Hepatocyte (in vitro differentiated cells): ENCODE results near the gene TCF7L1. TPM values are rescaled to one million over a fixed set of nuclear protein-coding genes. Genes with fewer than 3 reads are reported as not detected.

ENCODE experiments used
- DNase-seq: peaks from one replicate; pipeline ENCODE4 v3.0.0-alpha.2; 2016; ENCODE audit warnings: low spot score
- H2AFZ ChIP-seq: fragments of 200-600 bp; sonication (generic); 2 replicates; pipeline ENCODE4 v1.6.0; 2016; ENCODE audit warnings: antibody characterized with exemption, mild to moderate bottlenecking
- H3K27ac ChIP-seq: fragments of 200-600 bp; sonication (generic); 2 replicates; pipeline ENCODE4 v1.5.1; 2016; ENCODE audit warnings: mild to moderate bottlenecking
- H3K27me3 ChIP-seq: fragments of 200-600 bp; sonication (generic); 2 replicates; pipeline ENCODE4 v1.6.1; 2016
- H3K36me3 ChIP-seq: fragments of 200-600 bp; sonication (generic); replicated peaks from 2 replicates; pipeline ENCODE4 v1.5.1; 2016; ENCODE audit warnings: low read depth; ENCODE audit not compliant: insufficient read depth
- H3K4me1 ChIP-seq: fragments of 200-600 bp; sonication (generic); 2 replicates; pipeline ENCODE4 v1.5.1; 2016; ENCODE audit warnings: mild to moderate bottlenecking, moderate library complexity; ENCODE audit not compliant: insufficient read depth
- H3K4me2 ChIP-seq: fragments of 200-600 bp; sonication (generic); 2 replicates; pipeline ENCODE4 v1.6.0; 2016
- H3K4me3 ChIP-seq: fragments of 200-600 bp; sonication (generic); 2 replicates; pipeline ENCODE4 v1.5.1; 2016; ENCODE audit warnings: mild to moderate bottlenecking
- H3K79me2 ChIP-seq: fragments of 200-600 bp; sonication (generic); 2 replicates; pipeline ENCODE4 v1.6.0; 2017; ENCODE audit warnings: mild to moderate bottlenecking
- H3K9me2 ChIP-seq: fragments of 200-600 bp; sonication (generic); replicated peaks from 2 replicates; pipeline ENCODE4 v1.6.0; 2017; ENCODE audit warnings: mild to moderate bottlenecking; ENCODE audit not compliant: insufficient read depth
- H3K9me3 ChIP-seq: fragments of 200-600 bp; sonication (generic); 2 replicates; pipeline ENCODE4 v1.5.1; 2016; ENCODE audit warnings: low read depth, mild to moderate bottlenecking
- H4K20me1 ChIP-seq: fragments of 200-600 bp; sonication (generic); 2 replicates; pipeline ENCODE4 v1.6.0; 2016; ENCODE audit warnings: mild to moderate bottlenecking; ENCODE audit not compliant: insufficient read depth, poor library complexity, severe bottlenecking
- CTCF ChIP-seq: fragments of 200-600 bp; sonication (generic); IDR thresholded peaks from 2 replicates; pipeline ENCODE4 v1.5.1; 2016; ENCODE audit warnings: antibody characterized with exemption, mild to moderate bottlenecking; ENCODE audit not compliant: poor library complexity
- EZH2 ChIP-seq: fragments of 200-600 bp; sonication (generic); IDR thresholded peaks from 2 replicates; pipeline ENCODE4 v1.6.1; 2016; ENCODE audit warnings: antibody characterized with exemption, mild to moderate bottlenecking, borderline replicate concordance
- EZH2phosphoT487 ChIP-seq: fragments of 200-600 bp; sonication (generic); IDR thresholded peaks from one replicate; pipeline ENCODE4 v1.6.1; 2018; ENCODE audit warnings: antibody characterized with exemption, mild to moderate bottlenecking, low read depth, moderate library complexity; ENCODE audit not compliant: unreplicated experiment, severe bottlenecking
- WGBS: methylation state at CpG from one replicate; pipeline ENCODE4 v1.1.6; 2016; ENCODE audit warnings: low lambda C conversion rate; ENCODE audit errors: missing lambda C conversion rate; 5-methylcytosine and 5-hydroxymethylcytosine counted together
- polyA plus RNA-seq: library from polyadenylated mRNA; unstranded; fragments of >200 nt; fragmentation: Nextera tagmentation; extraction: Ambion mirVana; gene quantifications from 2 replicates; pipeline ENCODE4 v1.2.1, GENCODE V29; 2016
- total RNA-seq: library from RNA; depleted of rRNA; stranded (reverse); fragments of >200 nt; gene quantifications from 2 replicates; pipeline ENCODE4 v1.2.3, GENCODE V29; 2014

The TCF7L1 gene
- total and polyA plus RNA-seq, 2 experiments from 2014 or later = 3.7 to 20.6 TPM

- H3K4me2 ChIP-seq = no peak overlapping the region
- TF ChIP-seq EZH2 (no peak), EZH2phosphoT487 (no peak), CTCF (no peak)
- H3K4me1 ChIP-seq = peaks cover 4% of the 10 kb centered on the region
- H3K36me3 ChIP-seq = no peaks in the 10 kb centered on the region
- no peak overlapping the region for H3K27ac ChIP-seq
- H3K9me3 ChIP-seq = no peaks in the 10 kb centered on the region
- no peak overlapping the region for H2AFZ ChIP-seq
- peaks cover 16% of the 10 kb centered on the region for H4K20me1 ChIP-seq
- H3K27me3 ChIP-seq = no peaks in the 10 kb centered on the region
- no peak overlapping the region for H3K4me3 ChIP-seq
- 91% methylated on average over 3 of the region's 3 CpGs for WGBS
- no peak for DNase-seq
- H3K9me2 ChIP-seq = no peaks in the 10 kb centered on the region
- H3K79me2 ChIP-seq = peaks cover 20% of the 10 kb centered on the region
Measured at GRCh38 chr2:85236084-85236483, 102.9 kb downstream of the TCF7L1 start.

- no peak overlapping the region for H3K4me3 ChIP-seq
- WGBS = 56% methylated on average over 23 of the region's 26 CpGs
- H3K4me2 ChIP-seq = peak overlapping the region; percentile 65
- H3K27ac ChIP-seq = no peak overlapping the region
- TF ChIP-seq EZH2 (no peak), CTCF (no peak), EZH2phosphoT487 (no peak)
- H3K4me1 ChIP-seq = no peaks in the 10 kb centered on the region
- no peaks in the 10 kb centered on the region for H3K36me3 ChIP-seq
- H4K20me1 ChIP-seq = peaks cover 15% of the 10 kb centered on the region
- DNase-seq = no peak
- peaks cover 25% of the 10 kb centered on the region for H3K79me2 ChIP-seq
- H2AFZ ChIP-seq = no peak overlapping the region
- H3K9me2 ChIP-seq = no peaks in the 10 kb centered on the region
- H3K9me3 ChIP-seq = no peaks in the 10 kb centered on the region
- H3K27me3 ChIP-seq = no peaks in the 10 kb centered on the region
Measured at GRCh38 chr2:85237849-85238565, 104.8 kb downstream of the TCF7L1 start.

DNA sequence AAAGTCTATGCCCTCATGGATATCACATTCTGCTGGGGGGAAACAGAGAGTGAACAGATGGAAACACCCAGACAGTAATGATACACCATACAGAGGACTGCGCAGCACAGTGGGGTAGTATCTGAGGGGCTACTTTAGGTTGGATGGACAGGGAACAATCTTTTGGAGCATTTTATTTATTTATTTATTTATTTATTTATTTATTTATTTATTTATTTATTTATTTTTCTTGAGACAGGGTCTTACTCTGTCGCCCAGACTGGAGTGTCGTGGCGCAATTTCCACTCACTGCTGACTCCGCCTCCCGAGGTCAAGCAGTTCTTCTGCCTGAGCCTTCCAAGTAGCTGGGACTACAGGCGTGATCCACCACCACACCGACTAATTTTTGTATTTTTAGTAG, 105.4 kb downstream of the TCF7L1 start:
- H3K36me3 ChIP-seq = no peaks in the 10 kb centered on the region
- 97% methylated on average over 8 of the region's 8 CpGs for whole genome bisulfite sequencing
- H3K9me2 ChIP-seq = no peaks in the 10 kb centered on the region
- H3K27me3 ChIP-seq = no peaks in the 10 kb centered on the region
- H3K27ac ChIP-seq = no peak overlapping the region
- no peaks in the 10 kb centered on the region for H3K4me1 ChIP-seq
- H3K4me3 ChIP-seq = no peak overlapping the region
- H3K9me3 ChIP-seq = no peaks in the 10 kb centered on the region
- no peak for DNase-seq
- H4K20me1 ChIP-seq = peaks cover 15% of the 10 kb centered on the region
- H3K79me2 ChIP-seq = peaks cover 31% of the 10 kb centered on the region
- TF ChIP-seq CTCF (no peak), EZH2 (no peak), EZH2phosphoT487 (no peak)
- peak overlapping the region; percentile 65 for H3K4me2 ChIP-seq
- no peak overlapping the region for H2AFZ ChIP-seq
